Motor neuron (in vitro differentiated cells): ENCODE results near the gene RBBP5. TPM values are rescaled to one million over a fixed set of nuclear protein-coding genes. Genes with fewer than 3 reads are reported as not detected.

ENCODE experiments used
- ATAC-seq, 8 experiments: fragments of 200-7000 bp; cut with Tn5 transposase; replicated peaks in 6 of 8; 2 replicates each; pipeline ENCODE4 v1.8.0; 2021; ENCODE audit warnings: mild to moderate bottlenecking in 8 of 8, moderate library complexity in 8 of 8
- H3K27ac ChIP-seq, 2 donors: fragments of 250-450 bp; sonication (Bioruptor Pico); 2 replicates each; pipeline ENCODE4 v1.9.0; 2021; ENCODE audit warnings: antibody characterized with exemption in 2 of 2, mild to moderate bottlenecking in 2 of 2, moderate library complexity in 1 of 2
- H3K4me1 ChIP-seq, 2 donors: fragments of 250-450 bp; sonication (Bioruptor Pico); replicated peaks in 1 of 2; 2 replicates each; pipeline ENCODE4 v1.6.1; 2021; ENCODE audit warnings: antibody characterized with exemption in 2 of 2, mild to moderate bottlenecking in 2 of 2, moderate library complexity in 1 of 2
- H3K4me3 ChIP-seq, 5 donors: fragments of 250-450 bp; sonication (Bioruptor Pico); 2 replicates each; pipeline ENCODE4 v1.9.0; 2021; ENCODE audit warnings: antibody characterized with exemption in 5 of 5, mild to moderate bottlenecking in 5 of 5, moderate library complexity in 4 of 5
- WGBS, 10 experiments: fragments of 450-650 bp; shearing (Covaris generic); methylation state at CpG; one replicate each; pipeline ENCODE4 v1.0.0; 2022; 5-methylcytosine and 5-hydroxymethylcytosine counted together
- in situ Hi-C, 9 experiments: fragments of 400-800 bp; cut with MboI; loops; one replicate each; pipeline ENCODE4 v1.15.0; 2021; ENCODE audit warnings: low sequenced_read_pairs in 9 of 9, low pct_unique_long_range_greater_than_20kb in 2 of 9; ENCODE audit not compliant: unreplicated experiment in 9 of 9
- total RNA-seq, 8 experiments: library from RNA; unstranded; fragments of 300-600 nt; gene quantifications; 2 replicates each; pipeline versions ENCODE4 v1.2.3 to v1.2.4, GENCODE V29; 2022

RBBP5 gene
- total RNA-seq, 8 experiments from 2014 or later: 11.7 to 25.2 (median 17.0) TPM

DNA sequence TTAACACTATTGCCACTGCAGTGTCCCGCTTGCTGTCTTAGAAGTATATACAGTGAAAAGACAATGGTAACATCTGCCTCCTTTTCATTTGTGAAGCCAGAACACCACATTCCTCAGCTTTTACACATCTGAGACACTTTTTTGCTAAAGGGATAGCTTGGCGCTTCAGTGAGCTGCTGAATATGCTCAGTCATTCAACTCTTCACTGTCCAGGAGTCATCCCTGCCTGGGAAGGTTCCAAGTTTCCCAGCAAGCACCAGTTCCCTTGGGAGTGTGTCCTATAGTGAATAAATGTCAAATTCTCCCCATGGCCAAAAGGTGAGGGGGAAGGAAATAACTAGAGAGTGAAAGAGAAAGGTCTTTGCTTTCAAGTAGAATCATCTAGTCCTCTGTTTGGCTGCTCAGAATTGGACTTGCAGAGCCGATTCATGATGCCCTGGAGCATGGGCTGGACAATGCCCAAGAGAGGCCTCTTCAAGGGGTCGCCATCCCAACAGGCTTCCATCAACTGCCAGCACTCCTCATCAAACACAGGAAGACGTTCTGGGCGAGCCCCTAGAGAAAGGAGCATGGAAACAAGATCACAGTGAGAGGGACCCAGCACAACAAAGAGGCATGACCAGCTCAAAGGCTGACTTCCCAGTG lies 25.5 kb upstream of the RBBP5 start:
- Histone ChIP-seq H3K4me1 (no peaks in the 10 kb centered on the region), H3K4me3 (no peak overlapping the region), H3K27ac (no peak overlapping the region)
- in situ Hi-C loops: no loop called here
- peak in 2 of 8 experiments; percentile 88 to 91 for ATAC-seq
- 45 to 85% (median 73%) methylated on average over 2 to 6 of the region's 6 CpGs; no CpG with 5 or more reads in 1 of the 10 experiments for WGBS, 10 experiments

DNA sequence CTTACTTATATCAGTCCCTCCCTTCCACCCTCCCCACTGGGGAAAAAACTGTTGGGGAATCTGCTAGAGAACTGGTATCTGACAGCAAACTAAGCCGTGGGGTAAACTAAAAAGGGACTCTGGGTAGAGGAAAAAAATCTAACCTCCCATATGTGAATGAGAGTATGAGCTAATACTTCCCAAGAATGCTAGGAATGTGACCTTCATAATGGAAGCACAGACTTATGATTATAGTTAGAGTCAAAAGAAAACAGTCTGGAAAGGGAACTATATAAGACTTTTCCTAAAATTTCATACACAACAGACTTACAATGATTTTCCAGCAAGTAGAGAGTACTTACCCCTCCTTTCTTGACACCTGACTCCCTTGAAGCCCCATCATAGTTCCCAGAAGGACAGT lies 23.0 kb upstream of the RBBP5 start:
- in situ Hi-C loops: no loop called here
- peak in 3 of 8 experiments; percentile 6 to 40 (median 9) for ATAC-seq
- Histone ChIP-seq H3K4me1 (peaks cover 3 to 7% of the 10 kb centered on the region in 2 donors), H3K4me3 (no peak overlapping the region), H3K27ac (no peak overlapping the region)
- 0 to 100% (median 63%) methylated on average over 1 of the region's 1 CpG; no CpG with 5 or more reads in 3 of the 10 experiments for WGBS, 10 experiments

DNA sequence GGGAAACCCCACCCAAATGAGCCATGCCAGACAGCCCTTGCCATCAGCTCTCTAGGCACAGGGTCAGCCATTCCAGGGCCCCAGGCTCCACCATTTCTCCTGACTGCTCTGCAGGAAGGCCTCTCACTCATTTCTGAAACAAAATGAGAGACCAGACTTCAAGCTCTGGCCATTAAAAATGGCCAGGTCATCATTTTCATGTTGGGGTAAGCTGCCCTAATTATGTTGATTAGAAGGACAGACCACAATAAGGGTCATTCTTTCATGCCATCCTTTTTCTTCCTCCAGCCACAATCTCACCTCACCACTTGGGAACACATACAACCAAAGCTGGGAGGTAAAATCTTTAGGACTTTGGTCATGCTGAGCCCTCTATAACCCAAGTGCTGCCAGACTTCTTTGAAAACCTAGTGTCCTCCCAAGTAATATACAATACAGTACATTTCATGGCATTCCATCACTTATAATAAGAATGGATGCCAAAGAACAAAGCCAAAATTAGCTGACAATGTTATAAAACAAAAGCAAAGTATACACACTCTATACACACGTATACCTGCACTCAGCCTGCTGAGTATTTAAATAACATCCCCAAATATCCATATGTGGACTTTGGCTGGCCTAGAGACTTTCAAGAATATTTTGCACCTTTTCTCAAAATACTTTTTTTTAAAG lies 22.4 kb upstream of the RBBP5 start:
- Histone ChIP-seq H3K27ac (no peak overlapping the region), H3K4me3 (no peak overlapping the region), H3K4me1 (peaks cover 3 to 7% of the 10 kb centered on the region in 2 donors)
- WGBS, 10 experiments: 43 to 100% (median 68%) methylated on average over 1 of the region's 1 CpG; no CpG with 5 or more reads in 4 of the 10 experiments
- in situ Hi-C loops: no loop called here
- no peak for ATAC-seq

DNA sequence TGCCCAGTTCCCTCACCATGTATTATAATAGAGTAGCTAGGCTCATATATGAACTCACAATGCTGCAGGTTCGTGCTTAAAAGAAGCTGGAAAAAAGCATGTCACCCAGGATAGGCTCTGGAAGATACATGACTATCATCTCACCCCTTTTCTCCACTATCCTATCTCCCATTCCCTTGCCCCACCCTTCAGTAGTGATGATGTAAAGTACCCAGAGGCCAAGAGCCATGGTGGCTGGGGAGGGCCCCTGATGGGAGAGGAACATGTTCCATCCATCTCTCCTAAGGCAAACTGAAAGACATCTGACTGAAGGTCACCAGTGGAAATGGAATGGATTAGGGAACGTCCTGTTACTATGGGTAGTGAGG lies 20.3 kb upstream of the RBBP5 start:
- WGBS, 10 experiments: 0 to 100% (median 47%) methylated on average over 1 to 2 of the region's 2 CpGs; no CpG with 5 or more reads in 3 of the 10 experiments
- H3K27ac ChIP-seq: no peak overlapping the region
- ATAC-seq: peak; percentile 25 to 66 (median 60)

DNA sequence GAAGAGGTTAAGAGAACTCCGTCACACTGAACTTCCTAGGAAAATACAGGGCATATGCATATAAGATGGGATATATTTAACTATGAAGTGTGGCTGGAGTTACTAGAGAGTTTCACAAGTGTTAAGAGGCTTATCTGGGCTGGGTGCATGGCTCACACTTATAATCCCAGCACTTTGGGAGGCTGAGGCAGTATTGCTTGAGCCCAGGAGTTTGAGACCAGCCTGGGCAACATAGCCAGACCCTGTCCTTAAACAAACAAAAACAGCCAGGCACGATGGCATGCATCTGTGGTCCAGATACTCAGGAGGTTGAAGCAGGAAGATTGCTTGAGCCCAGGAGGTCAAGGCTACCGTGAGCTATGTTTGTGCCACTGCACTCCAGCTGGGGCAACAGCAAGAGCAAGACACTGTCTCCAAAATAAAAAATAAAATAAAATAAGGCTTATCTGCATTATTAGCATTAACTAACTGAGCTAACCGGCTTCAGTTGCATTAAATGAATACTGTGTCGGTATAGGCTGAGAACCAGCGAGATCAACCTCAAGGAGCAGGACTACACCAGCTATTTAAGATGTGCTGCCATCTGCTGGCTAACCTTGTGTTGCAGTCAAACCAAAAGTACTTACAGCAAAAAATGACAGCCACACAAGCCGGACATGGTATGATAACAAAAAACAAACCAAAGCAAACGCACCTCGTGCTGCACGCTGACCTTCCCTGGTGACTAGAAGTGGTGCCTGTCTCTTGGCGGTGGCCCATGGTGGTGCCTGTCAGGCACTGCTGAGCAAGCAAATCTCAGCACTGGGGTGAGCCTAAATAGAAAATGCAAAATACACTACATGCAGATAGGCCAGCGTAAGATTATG lies 19.7 kb upstream of the RBBP5 start:
- Histone ChIP-seq H3K27ac (no peak overlapping the region), H3K4me1 (peaks cover 3 to 7% of the 10 kb centered on the region in 2 donors), H3K4me3 (no peak overlapping the region)
- in situ Hi-C loops: no loop called here
- ATAC-seq: peak; percentile 85 to 93 (median 90)
- 0 to 48% (median 22%) methylated on average over 1 to 11 of the region's 12 CpGs; no CpG with 5 or more reads in 1 of the 10 experiments for WGBS, 10 experiments

More for the DNA sequence above, 20.3 kb upstream of the RBBP5 start:
- in situ Hi-C loops: no loop called here
- Histone ChIP-seq H3K4me1 (peaks cover 3 to 7% of the 10 kb centered on the region in 2 donors), H3K4me3 (no peak overlapping the region)

DNA sequence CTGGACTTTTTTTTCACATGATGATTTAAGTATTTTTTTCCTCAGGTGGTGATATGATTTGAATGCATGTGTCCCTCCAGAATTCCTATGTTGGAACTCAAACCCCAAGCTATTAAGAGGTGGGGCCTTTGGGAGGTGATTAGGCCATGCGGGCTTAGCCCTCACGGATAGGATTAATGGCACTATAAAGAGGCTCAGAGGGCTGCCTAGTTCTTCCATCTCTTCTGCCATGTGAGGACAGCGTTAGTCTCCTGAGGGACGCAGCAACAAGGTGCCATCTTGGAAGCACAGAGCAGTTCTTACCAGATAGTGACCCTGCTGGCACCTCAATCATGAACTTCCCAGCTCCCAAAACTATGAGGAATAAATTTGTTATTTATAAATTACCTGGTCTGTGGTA lies 18.3 kb upstream of the RBBP5 start:
- no peak overlapping the region for H3K4me3 ChIP-seq
- peaks cover 3 to 7% of the 10 kb centered on the region in 2 donors for H3K4me1 ChIP-seq
- no peak for ATAC-seq
- no peak overlapping the region for H3K27ac ChIP-seq
- in situ Hi-C loops: no loop called here
- 76 to 100% (median 100%) methylated on average over 1 to 4 of the region's 4 CpGs; no CpG with 5 or more reads in 3 of the 10 experiments for WGBS, 10 experiments

DNA sequence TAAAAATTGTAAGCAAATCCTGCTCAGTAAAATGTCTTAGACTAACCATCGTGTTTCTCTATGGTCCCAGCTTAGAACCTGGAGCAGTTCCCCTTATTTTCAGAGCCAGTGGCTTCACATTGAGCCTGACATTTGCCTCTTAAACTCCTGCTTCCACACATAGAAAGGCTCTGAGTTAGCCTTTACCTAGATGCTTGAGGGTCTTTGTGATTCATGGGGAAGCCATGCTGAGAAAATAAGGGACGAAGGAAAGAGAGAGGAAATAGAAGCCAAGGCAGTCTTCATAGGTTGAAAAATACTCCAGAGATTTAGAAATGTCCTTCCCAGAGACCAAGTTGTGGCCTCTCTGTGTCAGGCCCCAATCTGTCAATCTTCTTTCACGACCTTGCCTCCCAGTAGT lies 16.1 kb upstream of the RBBP5 start:
- in situ Hi-C loops: no loop called here
- Histone ChIP-seq H3K4me1 (peaks cover 3 to 7% of the 10 kb centered on the region in 2 donors), H3K27ac (no peak overlapping the region), H3K4me3 (no peak overlapping the region)
- WGBS, 10 experiments: 27 to 80% (median 53%) methylated on average over 1 to 3 of the region's 3 CpGs; no CpG with 5 or more reads in 2 of the 10 experiments
- ATAC-seq: no peak

DNA sequence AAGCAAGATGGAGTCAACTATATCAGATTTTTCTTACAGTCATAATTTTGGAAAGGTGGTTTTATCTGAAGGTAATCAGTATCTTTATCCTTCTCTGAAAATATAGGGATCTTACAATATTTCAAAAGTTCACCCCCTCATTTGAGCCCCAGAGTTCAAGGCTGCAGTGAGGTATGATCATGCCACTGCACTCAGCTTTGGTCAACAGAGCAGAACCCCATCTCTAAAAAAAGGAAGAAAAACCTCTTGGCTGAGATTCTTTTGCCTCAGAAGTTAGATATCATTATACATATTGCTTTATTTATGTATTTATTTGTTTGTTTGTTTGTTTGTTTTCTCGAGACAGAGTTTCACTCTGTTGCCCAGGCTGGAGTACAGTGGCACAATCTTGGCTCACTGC lies 11.5 kb upstream of the RBBP5 start:
- in situ Hi-C loops: no loop called here
- 0 to 80% (median 57%) methylated on average over 1 of the region's 1 CpG; no CpG with 5 or more reads in 3 of the 10 experiments for WGBS, 10 experiments
- ATAC-seq: no peak

DNA sequence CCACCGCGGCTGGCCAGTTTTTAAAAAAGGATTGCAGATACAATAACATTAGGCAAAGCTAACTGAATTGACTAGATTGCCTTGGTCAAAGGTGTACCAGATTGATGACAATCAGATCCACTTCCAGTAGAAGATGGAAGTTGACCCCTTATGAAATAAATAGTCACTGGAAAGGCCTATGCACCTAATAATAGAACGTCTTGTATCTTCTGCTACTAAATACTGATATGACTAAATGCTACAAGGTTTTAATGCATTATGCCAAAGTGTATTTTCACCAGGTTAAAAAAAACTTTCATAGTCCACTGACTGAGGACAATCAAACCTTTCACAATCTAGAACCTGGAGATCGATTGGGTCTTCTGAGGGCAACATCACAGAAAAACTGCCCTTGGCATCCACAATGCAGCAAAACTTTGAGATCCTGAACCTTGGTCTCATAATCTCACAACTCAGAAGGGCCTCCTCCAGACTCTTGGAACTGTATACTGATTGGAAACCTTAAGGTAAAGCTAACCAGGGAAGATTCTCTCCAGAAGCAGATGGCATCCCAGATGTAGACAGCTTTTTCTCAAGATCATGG lies 7.8 kb upstream of the RBBP5 start:
- no peak for ATAC-seq
- WGBS, 10 experiments: 0 to 83% (median 70%) methylated on average over 1 to 4 of the region's 4 CpGs

More for the DNA sequence above, 11.5 kb upstream of the RBBP5 start:
- no peak overlapping the region for H3K27ac ChIP-seq
- no peak overlapping the region for H3K4me3 ChIP-seq
- no peaks in the 10 kb centered on the region for H3K4me1 ChIP-seq

DNA sequence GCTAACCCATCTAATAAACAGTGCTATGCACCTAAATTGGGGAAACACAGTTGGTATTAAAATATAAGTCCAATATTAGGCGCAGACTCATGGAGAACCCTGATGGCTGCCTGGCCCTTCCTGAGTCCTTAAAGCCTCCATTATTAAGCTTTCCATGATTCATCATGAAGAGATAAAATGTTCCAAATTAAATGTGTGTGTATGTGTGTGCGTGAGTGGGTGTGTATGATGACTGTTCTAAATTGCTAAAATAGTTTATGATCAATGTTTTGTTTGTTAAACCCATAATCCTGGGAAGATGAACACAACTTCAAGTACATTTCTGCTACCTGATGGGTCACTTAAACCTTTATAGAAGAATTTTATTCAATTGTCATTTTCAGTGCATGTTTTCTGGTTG lies 6.3 kb upstream of the RBBP5 start:
- Histone ChIP-seq H3K4me3 (no peak overlapping the region), H3K4me1 (no peaks in the 10 kb centered on the region), H3K27ac (no peak overlapping the region)
- no peak for ATAC-seq
- 33 to 92% (median 75%) methylated on average over 1 to 2 of the region's 2 CpGs; no CpG with 5 or more reads in 3 of the 10 experiments for WGBS, 10 experiments
- in situ Hi-C loops: no loop called here

More for the DNA sequence above, 7.8 kb upstream of the RBBP5 start:
- no peak overlapping the region for H3K4me3 ChIP-seq
- H3K27ac ChIP-seq: no peak overlapping the region
- no peaks in the 10 kb centered on the region for H3K4me1 ChIP-seq
- in situ Hi-C loops: no loop called here

DNA sequence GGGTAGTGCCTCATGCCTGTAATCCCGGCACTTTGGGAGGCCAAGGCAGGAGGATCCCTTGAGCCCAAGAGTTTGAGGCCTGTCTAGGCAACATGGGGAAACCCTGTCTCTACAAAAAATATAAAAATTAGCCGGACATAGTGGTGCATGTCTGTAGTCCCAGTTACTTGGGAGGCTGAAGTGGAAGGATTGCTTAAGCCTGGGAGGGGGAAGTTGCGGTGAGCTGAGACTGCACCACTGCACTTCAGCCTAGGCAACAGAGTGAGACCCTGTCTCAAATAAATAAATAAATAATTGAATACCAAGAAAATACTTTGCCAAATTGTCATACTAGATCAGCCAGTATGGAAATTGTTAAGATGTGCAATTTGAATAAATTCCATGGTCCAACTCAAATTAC lies 5.9 kb upstream of the RBBP5 start:
- WGBS, 10 experiments: 79 to 100% (median 97%) methylated on average over 1 to 3 of the region's 3 CpGs; no CpG with 5 or more reads in 3 of the 10 experiments
- in situ Hi-C loops: no loop called here
- Histone ChIP-seq H3K4me1 (peaks cover 0 to 4% of the 10 kb centered on the region in 2 donors), H3K27ac (no peak overlapping the region), H3K4me3 (no peak overlapping the region)
- no peak for ATAC-seq

DNA sequence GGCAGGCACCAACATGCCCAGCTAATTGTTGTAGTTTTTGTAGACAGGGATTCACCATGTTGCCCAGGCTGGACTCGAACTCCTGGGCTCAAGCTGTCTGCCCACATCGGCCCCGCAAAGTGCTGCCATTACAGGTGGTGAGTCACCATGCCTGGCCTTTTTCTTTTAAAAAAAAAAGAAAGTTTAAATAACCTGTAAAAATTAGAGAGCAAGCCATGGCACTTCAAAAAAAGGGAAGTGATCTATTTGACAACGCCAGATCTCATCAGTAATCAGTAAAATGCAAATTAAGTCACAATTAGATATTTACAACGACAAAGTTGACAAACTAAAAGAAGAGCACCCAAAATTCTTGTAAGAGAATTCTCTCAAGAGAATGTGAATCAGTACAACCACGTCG lies 2.9 kb upstream of the RBBP5 start:
- 74 to 90% (median 82%) methylated on average over 3 to 7 of the region's 7 CpGs; no CpG with 5 or more reads in 1 of the 10 experiments for WGBS, 10 experiments
- no peak for ATAC-seq
- H3K4me3 ChIP-seq: no peak overlapping the region
- in situ Hi-C loops: no loop called here
- H3K4me1 ChIP-seq: peaks cover 9 to 14% of the 10 kb centered on the region in 2 donors
- no peak overlapping the region for H3K27ac ChIP-seq
